ENCODE data around the gene ABHD17A. TPM values are rescaled to one million over a fixed set of nuclear protein-coding genes. Genes with fewer than 3 reads are reported as not detected.

ABHD17A gene
- total and polyA plus RNA-seq, 9 of the 15 experiments (the other 6 are each of a cell fraction or from before 2014, with no cell fraction given), result 0.04 to 135 (median 21.8) TPM; not detected in 1

DNA sequence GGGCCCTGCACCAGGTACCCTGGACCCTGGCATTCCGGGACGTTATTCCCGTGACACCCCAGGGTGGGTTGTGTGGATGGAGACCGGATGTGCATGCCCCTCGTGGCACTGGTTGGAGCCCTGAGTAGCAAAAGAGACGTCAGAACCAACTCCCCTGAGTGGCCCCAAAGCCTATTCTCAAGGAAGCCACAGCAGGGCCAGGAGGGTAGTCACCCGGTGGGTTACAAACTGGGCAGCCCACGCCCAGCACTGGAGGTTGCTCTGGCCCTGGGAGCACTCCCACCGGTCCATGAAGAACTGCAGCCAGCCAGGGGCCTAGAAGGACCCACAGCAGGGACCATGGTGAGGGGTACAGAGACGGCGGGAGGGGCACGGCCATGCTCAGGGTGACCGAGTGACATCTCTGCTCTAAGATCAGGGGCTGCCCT is 29.5 kb downstream of the ABHD17A start (continued):
- TF ChIP-seq CEBPG (CRISPR knock-in tag; IDR thresholded peaks at IDR 0.05) (no peak), CEBPG (tag; conservative IDR thresholded peaks at IDR 0.05 in 1 of 2, IDR thresholded peaks at IDR 0.05 in 1 of 2) (no peak), PTRF (tag; IDR thresholded peaks at IDR 0.05) (no peak), ZNF12 (CRISPR knock-in tag; IDR thresholded peaks at IDR 0.05) (0 out of 2 replicates have a peak, but pooled peaks have one; percentile 0), BCL6 (CRISPR knock-in tag; IDR thresholded peaks at IDR 0.05) (no peak), RBFOX2 (IDR thresholded peaks at IDR 0.05; ENCODE audit: low read depth, low read length) (peak; percentile 65), LCOR (CRISPR knock-in tag; IDR thresholded peaks at IDR 0.05) (no peak), GABPB2 (CRISPR knock-in tag; conservative IDR thresholded peaks at IDR 0.05) (no peak), CBFA2T3 (IDR thresholded peaks at IDR 0.05) (no peak), MCM2 (IDR thresholded peaks at IDR 0.05; ENCODE audit: low read depth) (no peak), ZNF174 (CRISPR knock-in tag; IDR thresholded peaks at IDR 0.05) (no peak), NCOA1 (IDR thresholded peaks at IDR 0.05; ENCODE audit: low read depth) (peak; percentile 15; the same call in 1 of the 2 replicates), ZC3H4 (CRISPR knock-in tag; IDR thresholded peaks at IDR 0.05; ENCODE audit: borderline replicate concordance) (0 out of 2 replicates have a peak, but pooled peaks have one; percentile 65), POLR2G (IDR thresholded peaks at IDR 0.05; ENCODE audit: low read depth, low read length) (no peak; the same call in 1 of the 2 replicates), CHCHD3 (CRISPR knock-in tag; IDR thresholded peaks at IDR 0.05) (no peak), CHD1 (IDR thresholded peaks at IDR 0.05; ENCODE audit: low read length) (no peak), CREB1 (IDR thresholded peaks at IDR 0.05) (no peak), CREB1 (CRISPR knock-in tag; IDR thresholded peaks at IDR 0.05) (no peak), HIVEP1 (CRISPR knock-in tag; IDR thresholded peaks at IDR 0.05) (no peak), SREBF2 (CRISPR knock-in tag; IDR thresholded peaks at IDR 0.05) (no peak), ZBTB1 (CRISPR knock-in tag; IDR thresholded peaks at IDR 0.05; ENCODE audit: borderline replicate concordance, low read depth) (no peak), ZNF75A (CRISPR knock-in tag; IDR thresholded peaks at IDR 0.05) (no peak)
- TF ChIP-seq, protein P1, sequence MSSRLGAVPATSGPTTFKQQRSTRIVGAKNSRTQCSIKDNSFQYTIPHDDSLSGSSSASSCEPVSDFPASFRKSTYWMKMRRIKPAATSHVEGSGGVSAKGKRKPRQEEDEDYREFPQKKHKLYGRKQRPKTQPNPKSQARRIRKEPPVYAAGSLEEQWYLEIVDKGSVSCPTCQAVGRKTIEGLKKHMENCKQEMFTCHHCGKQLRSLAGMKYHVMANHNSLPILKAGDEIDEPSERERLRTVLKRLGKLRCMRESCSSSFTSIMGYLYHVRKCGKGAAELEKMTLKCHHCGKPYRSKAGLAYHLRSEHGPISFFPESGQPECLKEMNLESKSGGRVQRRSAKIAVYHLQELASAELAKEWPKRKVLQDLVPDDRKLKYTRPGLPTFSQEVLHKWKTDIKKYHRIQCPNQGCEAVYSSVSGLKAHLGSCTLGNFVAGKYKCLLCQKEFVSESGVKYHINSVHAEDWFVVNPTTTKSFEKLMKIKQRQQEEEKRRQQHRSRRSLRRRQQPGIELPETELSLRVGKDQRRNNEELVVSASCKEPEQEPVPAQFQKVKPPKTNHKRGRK (tag; IDR thresholded peaks at IDR 0.05), result no peak
- TF ChIP-seq, protein P2, sequence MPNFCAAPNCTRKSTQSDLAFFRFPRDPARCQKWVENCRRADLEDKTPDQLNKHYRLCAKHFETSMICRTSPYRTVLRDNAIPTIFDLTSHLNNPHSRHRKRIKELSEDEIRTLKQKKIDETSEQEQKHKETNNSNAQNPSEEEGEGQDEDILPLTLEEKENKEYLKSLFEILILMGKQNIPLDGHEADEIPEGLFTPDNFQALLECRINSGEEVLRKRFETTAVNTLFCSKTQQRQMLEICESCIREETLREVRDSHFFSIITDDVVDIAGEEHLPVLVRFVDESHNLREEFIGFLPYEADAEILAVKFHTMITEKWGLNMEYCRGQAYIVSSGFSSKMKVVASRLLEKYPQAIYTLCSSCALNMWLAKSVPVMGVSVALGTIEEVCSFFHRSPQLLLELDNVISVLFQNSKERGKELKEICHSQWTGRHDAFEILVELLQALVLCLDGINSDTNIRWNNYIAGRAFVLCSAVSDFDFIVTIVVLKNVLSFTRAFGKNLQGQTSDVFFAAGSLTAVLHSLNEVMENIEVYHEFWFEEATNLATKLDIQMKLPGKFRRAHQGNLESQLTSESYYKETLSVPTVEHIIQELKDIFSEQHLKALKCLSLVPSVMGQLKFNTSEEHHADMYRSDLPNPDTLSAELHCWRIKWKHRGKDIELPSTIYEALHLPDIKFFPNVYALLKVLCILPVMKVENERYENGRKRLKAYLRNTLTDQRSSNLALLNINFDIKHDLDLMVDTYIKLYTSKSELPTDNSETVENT (CRISPR knock-in tag; IDR thresholded peaks at IDR 0.05), result no peak
- TF ChIP-seq, protein P3, sequence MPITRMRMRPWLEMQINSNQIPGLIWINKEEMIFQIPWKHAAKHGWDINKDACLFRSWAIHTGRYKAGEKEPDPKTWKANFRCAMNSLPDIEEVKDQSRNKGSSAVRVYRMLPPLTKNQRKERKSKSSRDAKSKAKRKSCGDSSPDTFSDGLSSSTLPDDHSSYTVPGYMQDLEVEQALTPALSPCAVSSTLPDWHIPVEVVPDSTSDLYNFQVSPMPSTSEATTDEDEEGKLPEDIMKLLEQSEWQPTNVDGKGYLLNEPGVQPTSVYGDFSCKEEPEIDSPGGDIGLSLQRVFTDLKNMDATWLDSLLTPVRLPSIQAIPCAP (CRISPR knock-in tag; IDR thresholded peaks at IDR 0.05; ENCODE audit: borderline replicate concordance), result no peak
- TF ChIP-seq, protein P4, sequence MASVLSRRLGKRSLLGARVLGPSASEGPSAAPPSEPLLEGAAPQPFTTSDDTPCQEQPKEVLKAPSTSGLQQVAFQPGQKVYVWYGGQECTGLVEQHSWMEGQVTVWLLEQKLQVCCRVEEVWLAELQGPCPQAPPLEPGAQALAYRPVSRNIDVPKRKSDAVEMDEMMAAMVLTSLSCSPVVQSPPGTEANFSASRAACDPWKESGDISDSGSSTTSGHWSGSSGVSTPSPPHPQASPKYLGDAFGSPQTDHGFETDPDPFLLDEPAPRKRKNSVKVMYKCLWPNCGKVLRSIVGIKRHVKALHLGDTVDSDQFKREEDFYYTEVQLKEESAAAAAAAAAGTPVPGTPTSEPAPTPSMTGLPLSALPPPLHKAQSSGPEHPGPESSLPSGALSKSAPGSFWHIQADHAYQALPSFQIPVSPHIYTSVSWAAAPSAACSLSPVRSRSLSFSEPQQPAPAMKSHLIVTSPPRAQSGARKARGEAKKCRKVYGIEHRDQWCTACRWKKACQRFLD (CRISPR knock-in tag; IDR thresholded peaks at IDR 0.05), result 0 out of 2 replicates have a peak, but pooled peaks have one; percentile 8

All from K562 (cell line).